Chondrocyte (in vitro differentiated cells): ENCODE data around the gene TBC1D10A. TPM values are rescaled to one million over a fixed set of nuclear protein-coding genes. Genes with fewer than 3 reads are reported as not detected.

Source experiments
- DNase-seq: peaks from one replicate; pipeline ENCODE4 v3.0.0; 2021; ENCODE audit warnings: mixed read lengths, low spot score
- H3K27ac Mint-ChIP-seq: one replicate; pipeline ENCODE4 v1.8.0; 2021; ENCODE audit warnings: mild to moderate bottlenecking, moderate library complexity, mixed read lengths; ENCODE audit not compliant: unreplicated experiment
- H3K27me3 Mint-ChIP-seq: 2 replicates; pipeline ENCODE4 v1.8.0; 2021; ENCODE audit warnings: low read depth, mixed read lengths
- H3K36me3 Mint-ChIP-seq: 2 replicates; pipeline ENCODE4 v1.8.0; 2021; ENCODE audit warnings: low read depth, mixed read lengths
- H3K4me1 Mint-ChIP-seq: 2 replicates; pipeline ENCODE4 v1.8.0; 2021; ENCODE audit warnings: low read depth, mild to moderate bottlenecking, mixed read lengths
- H3K4me3 Mint-ChIP-seq: one replicate; pipeline ENCODE4 v1.8.0; 2021; ENCODE audit warnings: mild to moderate bottlenecking, moderate library complexity, mixed read lengths; ENCODE audit not compliant: unreplicated experiment
- H3K9me3 Mint-ChIP-seq: 2 replicates; pipeline ENCODE4 v1.8.0; 2021; ENCODE audit warnings: low read depth, mixed read lengths
- total RNA-seq: library from RNA; stranded (reverse); gene quantifications from 3 replicates; pipeline ENCODE4 v1.2.1, GENCODE V29; 2021
- TF ChIP-seq, protein P1 (sequence below): fragments of 200-600 bp; sonication (generic); IDR thresholded peaks from 2 replicates; pipeline ENCODE4 v1.5.0; 2021; ENCODE audit warnings: antibody characterized with exemption, mild to moderate bottlenecking, moderate library complexity

The TBC1D10A gene
- total RNA-seq, 1 donor from 2014 or later = 26.9 TPM

GRCh38 chr22:30320021-30320556, 6.7 kb downstream of the TBC1D10A start:
- TF ChIP-seq, protein P1, sequence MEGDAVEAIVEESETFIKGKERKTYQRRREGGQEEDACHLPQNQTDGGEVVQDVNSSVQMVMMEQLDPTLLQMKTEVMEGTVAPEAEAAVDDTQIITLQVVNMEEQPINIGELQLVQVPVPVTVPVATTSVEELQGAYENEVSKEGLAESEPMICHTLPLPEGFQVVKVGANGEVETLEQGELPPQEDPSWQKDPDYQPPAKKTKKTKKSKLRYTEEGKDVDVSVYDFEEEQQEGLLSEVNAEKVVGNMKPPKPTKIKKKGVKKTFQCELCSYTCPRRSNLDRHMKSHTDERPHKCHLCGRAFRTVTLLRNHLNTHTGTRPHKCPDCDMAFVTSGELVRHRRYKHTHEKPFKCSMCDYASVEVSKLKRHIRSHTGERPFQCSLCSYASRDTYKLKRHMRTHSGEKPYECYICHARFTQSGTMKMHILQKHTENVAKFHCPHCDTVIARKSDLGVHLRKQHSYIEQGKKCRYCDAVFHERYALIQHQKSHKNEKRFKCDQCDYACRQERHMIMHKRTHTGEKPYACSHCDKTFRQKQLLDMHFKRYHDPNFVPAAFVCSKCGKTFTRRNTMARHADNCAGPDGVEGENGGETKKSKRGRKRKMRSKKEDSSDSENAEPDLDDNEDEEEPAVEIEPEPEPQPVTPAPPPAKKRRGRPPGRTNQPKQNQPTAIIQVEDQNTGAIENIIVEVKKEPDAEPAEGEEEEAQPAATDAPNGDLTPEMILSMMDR = no peak
- Mint-ChIP-seq H3K4me1 (peaks cover 60% of the 10 kb centered on the region), H3K4me3 (no peak overlapping the region), H3K9me3 (no peaks in the 10 kb centered on the region), H3K27ac (no peak overlapping the region), H3K36me3 (peaks cover 6% of the 10 kb centered on the region), H3K27me3 (no peaks in the 10 kb centered on the region)
- DNase-seq = no peak

DNA sequence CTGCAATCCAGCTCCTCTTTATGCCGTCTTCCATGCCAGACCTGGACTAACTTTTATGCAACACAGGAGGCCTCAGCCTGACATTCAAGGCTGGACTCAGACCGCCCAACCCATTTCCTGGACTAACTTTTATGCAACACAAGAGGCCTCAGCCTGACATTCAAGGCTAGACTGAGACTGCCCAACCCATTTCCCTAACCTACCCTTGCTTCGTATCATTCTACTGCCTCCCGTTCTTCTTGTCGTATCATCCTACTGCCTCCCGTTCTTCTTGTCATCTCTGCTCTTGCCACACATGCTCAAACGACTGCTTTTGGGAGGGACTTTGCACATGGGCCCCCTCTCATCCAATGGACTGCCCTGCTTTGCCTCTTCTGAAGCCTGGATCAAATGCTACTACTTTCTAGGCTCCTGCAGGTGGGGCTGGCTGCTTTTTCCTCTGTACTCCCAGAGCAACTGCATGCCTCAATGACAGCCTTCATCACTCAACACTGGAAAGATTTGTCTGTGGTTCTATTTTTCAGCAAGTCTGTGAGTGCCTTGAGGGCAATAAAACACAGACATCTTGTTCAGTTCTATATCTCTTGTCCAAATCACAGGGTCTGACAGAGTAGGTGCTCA, 7.8 kb downstream of the TBC1D10A start:
- H3K4me1 Mint-ChIP-seq = peaks cover 55% of the 10 kb centered on the region

GRCh38 chr22:30317778-30318177, 9.0 kb downstream of the TBC1D10A start:
- Mint-ChIP-seq H3K4me3 (no peak overlapping the region), H3K27me3 (no peaks in the 10 kb centered on the region), H3K36me3 (peaks cover 6% of the 10 kb centered on the region), H3K27ac (no peak overlapping the region), H3K4me1 (peaks cover 56% of the 10 kb centered on the region), H3K9me3 (no peaks in the 10 kb centered on the region)
- TF ChIP-seq, protein P1 = no peak
- no peak for DNase-seq

More for the DNA sequence above, 7.8 kb downstream of the TBC1D10A start:
- H3K27ac Mint-ChIP-seq = no peak overlapping the region
- H3K4me3 Mint-ChIP-seq = no peak overlapping the region
- TF ChIP-seq, protein P1 = no peak
- DNase-seq = no peak
- no peaks in the 10 kb centered on the region for H3K9me3 Mint-ChIP-seq
- H3K36me3 Mint-ChIP-seq = peaks cover 6% of the 10 kb centered on the region
- H3K27me3 Mint-ChIP-seq = no peaks in the 10 kb centered on the region

- Mint-ChIP-seq H3K27ac (no peak overlapping the region), H3K4me3 (no peak overlapping the region), H3K9me3 (no peaks in the 10 kb centered on the region), H3K27me3 (no peaks in the 10 kb centered on the region), H3K4me1 (peaks cover 65% of the 10 kb centered on the region), H3K36me3 (peaks cover 6% of the 10 kb centered on the region)
- TF ChIP-seq, protein P1 = no peak
- DNase-seq = no peak
Observed at GRCh38 chr22:30315962-30316576, 10.7 kb downstream of the TBC1D10A start.

DNA sequence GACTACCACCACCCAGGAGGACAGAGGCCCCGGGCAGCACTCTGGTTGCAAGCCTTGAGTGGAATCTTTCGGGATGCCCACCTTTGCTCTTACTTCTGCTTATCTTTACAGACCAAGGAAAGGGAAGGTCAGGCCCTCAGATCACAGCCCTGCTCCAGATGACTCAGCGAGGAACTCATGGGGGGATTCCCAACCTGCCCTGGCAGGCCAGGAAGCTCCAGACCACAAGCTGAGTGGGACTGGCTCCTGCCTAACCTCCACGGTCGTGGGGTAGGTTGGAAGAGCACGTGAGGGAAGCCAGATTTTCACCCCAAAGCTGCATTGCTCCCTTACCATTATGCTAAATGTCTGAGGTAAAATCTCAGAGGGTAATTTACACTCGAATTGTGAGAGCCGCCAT, 11.8 kb downstream of the TBC1D10A start:
- H3K36me3 Mint-ChIP-seq = peaks cover 4% of the 10 kb centered on the region
- no peak overlapping the region for H3K4me3 Mint-ChIP-seq
- no peaks in the 10 kb centered on the region for H3K9me3 Mint-ChIP-seq
- H3K27me3 Mint-ChIP-seq = no peaks in the 10 kb centered on the region
- TF ChIP-seq, protein P1 = no peak
- DNase-seq = no peak
- H3K4me1 Mint-ChIP-seq = peaks cover 73% of the 10 kb centered on the region
- no peak overlapping the region for H3K27ac Mint-ChIP-seq
